AG09309 (cell line): ENCODE measurements around the gene ABHD17C.
A peak's percentile ranks its signal among the peaks of the same experiment; 100 is the strongest.

ENCODE experiments used
- DNase-seq: peaks from one replicate; pipeline ENCODE4 v3.0.0-alpha.2; 2010; ENCODE audit warnings: low read depth
- H3K4me3 ChIP-seq: 2 replicates; pipeline ENCODE4 v1.5.1; 2011; ENCODE audit warnings: mild to moderate bottlenecking, low read depth, low read length, moderate library complexity; ENCODE audit not compliant: control insufficient read depth
- TF ChIP-seq, protein P1 (sequence below): IDR thresholded peaks from 2 replicates; pipeline ENCODE4 v1.5.1; 2011; ENCODE audit warnings: mild to moderate bottlenecking, low read depth, low read length, inconsistent platforms; ENCODE audit not compliant: insufficient read depth, control insufficient read depth; ENCODE audit errors: missing control alignments

Gene ABHD17C

GRCh38 chr15:80788536-80788935 is 93.4 kb downstream of the ABHD17C start:
- no peak for DNase-seq
- TF ChIP-seq, protein P1, sequence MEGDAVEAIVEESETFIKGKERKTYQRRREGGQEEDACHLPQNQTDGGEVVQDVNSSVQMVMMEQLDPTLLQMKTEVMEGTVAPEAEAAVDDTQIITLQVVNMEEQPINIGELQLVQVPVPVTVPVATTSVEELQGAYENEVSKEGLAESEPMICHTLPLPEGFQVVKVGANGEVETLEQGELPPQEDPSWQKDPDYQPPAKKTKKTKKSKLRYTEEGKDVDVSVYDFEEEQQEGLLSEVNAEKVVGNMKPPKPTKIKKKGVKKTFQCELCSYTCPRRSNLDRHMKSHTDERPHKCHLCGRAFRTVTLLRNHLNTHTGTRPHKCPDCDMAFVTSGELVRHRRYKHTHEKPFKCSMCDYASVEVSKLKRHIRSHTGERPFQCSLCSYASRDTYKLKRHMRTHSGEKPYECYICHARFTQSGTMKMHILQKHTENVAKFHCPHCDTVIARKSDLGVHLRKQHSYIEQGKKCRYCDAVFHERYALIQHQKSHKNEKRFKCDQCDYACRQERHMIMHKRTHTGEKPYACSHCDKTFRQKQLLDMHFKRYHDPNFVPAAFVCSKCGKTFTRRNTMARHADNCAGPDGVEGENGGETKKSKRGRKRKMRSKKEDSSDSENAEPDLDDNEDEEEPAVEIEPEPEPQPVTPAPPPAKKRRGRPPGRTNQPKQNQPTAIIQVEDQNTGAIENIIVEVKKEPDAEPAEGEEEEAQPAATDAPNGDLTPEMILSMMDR: no peak

DNA sequence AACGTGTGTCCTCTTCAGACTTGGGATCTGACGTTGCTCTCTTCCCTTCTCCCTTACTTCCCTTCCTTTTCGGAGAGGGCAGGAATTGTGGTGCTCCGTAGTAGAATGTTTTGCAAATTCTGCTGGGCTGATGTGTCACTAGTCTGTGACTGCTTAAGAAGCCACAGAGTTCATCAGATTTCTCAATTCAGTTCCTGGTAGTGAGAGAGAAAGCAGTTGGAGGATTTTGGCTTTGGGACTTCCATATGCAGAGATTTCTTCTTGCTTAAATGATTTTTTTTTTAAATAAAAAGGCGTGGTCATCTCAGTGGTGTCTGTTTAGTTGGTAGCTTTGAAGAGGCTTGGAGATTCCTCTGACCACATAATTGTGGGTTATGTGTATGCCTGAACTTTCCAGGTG is 94.2 kb downstream of the ABHD17C start:
- no peak overlapping the region; the same call in 1 of the 2 replicates for H3K4me3 ChIP-seq
- TF ChIP-seq, protein P1: no peak
- peak; percentile 68 for DNase-seq

More at GRCh38 chr15:80788536-80788935, 93.4 kb downstream of the ABHD17C start:
- H3K4me3 ChIP-seq: no peak overlapping the region

GRCh38 chr15:80789796-80790195 is 94.7 kb downstream of the ABHD17C start:
- TF ChIP-seq, protein P1: no peak
- no peak overlapping the region for H3K4me3 ChIP-seq
- DNase-seq: no peak

DNA sequence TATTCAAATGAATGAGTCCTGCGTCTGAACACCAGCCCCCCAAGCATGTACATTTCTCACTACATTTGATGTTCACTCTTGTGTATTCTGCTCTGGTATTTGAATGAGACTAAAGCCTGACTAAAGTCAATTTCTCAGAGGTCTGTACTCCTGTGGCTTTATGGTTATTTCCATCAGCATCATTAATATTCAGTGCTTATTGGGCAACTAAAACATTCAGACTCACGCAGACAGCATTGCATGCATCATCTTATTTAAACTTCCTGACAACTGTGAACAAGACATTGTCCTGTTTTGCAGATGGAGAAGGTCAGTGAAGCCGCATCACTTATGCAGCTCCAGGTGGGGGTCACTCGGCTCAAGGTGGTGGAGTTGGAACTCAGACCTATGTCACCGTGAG is 95.1 kb downstream of the ABHD17C start:
- no peak overlapping the region for H3K4me3 ChIP-seq
- TF ChIP-seq, protein P1: no peak
- no peak for DNase-seq

DNA sequence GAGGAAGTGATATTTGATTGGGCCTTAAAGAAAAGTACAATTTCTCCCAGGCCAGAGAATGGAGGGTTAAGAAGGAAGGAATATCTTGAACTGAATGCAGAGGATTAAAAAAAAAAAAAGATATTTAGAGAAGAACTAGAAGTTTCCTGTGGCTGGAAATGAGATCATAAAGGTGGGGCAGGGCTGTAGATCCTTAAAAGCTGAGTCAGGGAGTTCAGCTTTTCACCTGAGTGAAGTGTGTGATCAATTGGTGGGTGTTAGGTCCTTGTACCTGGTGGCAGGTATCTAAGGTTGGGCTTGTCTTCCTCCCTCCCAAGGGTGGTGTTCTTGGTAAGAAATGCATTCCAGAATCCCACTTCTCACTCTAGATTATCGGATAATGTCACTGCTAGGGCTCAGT is 95.9 kb downstream of the ABHD17C start:
- TF ChIP-seq, protein P1: no peak
- no peak overlapping the region for H3K4me3 ChIP-seq

GRCh38 chr15:80796407-80796806 is 101.3 kb downstream of the ABHD17C start:
- TF ChIP-seq, protein P1: no peak
- DNase-seq: no peak

More for the DNA sequence above, 95.9 kb downstream of the ABHD17C start:
- DNase-seq: no peak

GRCh38 chr15:80798911-80799310 is 103.8 kb downstream of the ABHD17C start:
- TF ChIP-seq, protein P1: no peak
- DNase-seq: no peak
- no peak overlapping the region for H3K4me3 ChIP-seq

More at GRCh38 chr15:80796407-80796806, 101.3 kb downstream of the ABHD17C start:
- H3K4me3 ChIP-seq: no peak overlapping the region
